H1 (cell line): ENCODE measurements around the gene RERE. TPM values are rescaled to one million over a fixed set of nuclear protein-coding genes. Genes with fewer than 3 reads are reported as not detected.

Experiments
- CTCF ChIA-PET: fragments of 300-600 bp; sonication (Branson Sonifier 250); formaldehyde crosslinking; loops from one replicate; lab custom pipeline; 2021; ENCODE audit not compliant: partially characterized antibody; lab: Charles Lee
- POLR2A ChIA-PET: fragments of 300-600 bp; sonication (Branson Sonifier 250); formaldehyde crosslinking; loops from one replicate; lab custom pipeline; 2021; ENCODE audit warnings: inconsistent platforms; ENCODE audit not compliant: partially characterized antibody; lab: Charles Lee
- DNase-seq, 2 experiments: peaks; one replicate each; pipeline versions ENCODE4 v3.0.0 to v3.0.0-alpha.2; 2010 to 2022; ENCODE audit warnings: low spot score in 2 of 2, low read depth in 1 of 2, mixed read lengths in 1 of 2
- FAIRE-seq: peaks from 2 replicates; lab custom pipeline; 2011; peaks lifted over from hg19 to GRCh38; lab: Jason Lieb, UNC
- H2AFZ ChIP-seq: 2 replicates; pipeline ENCODE4 v1.8.1; 2012; ENCODE audit warnings: low read length, inconsistent platforms
- H2AK5ac ChIP-seq: 2 replicates; pipeline ENCODE4 v1.6.1; 2013; ENCODE audit warnings: low read depth, low read length
- H2BK120ac ChIP-seq: replicated peaks from 2 replicates; pipeline ENCODE3; 2013; ENCODE audit warnings: low read depth, low read length, inconsistent platforms
- H2BK12ac ChIP-seq: 2 replicates; pipeline ENCODE4 v1.6.1; 2013; ENCODE audit warnings: low read depth, low read length
- H2BK15ac ChIP-seq: 2 replicates; pipeline ENCODE4 v1.6.1; 2013; ENCODE audit warnings: low read length
- H2BK20ac ChIP-seq: 2 replicates; pipeline ENCODE4 v1.6.1; 2013; ENCODE audit warnings: low read length
- H2BK5ac ChIP-seq: 2 replicates; pipeline ENCODE4 v1.6.1; 2013; ENCODE audit warnings: low read depth, low read length
- H3K14ac ChIP-seq: 2 replicates; pipeline ENCODE4 v1.6.1; 2013; ENCODE audit warnings: inconsistent platforms; ENCODE audit not compliant: insufficient read length
- H3K18ac ChIP-seq: 2 replicates; pipeline ENCODE4 v1.6.1; 2013; ENCODE audit warnings: low read length; ENCODE audit errors: extremely low read depth
- H3K23ac ChIP-seq: 2 replicates; pipeline ENCODE4 v1.6.1; 2013; ENCODE audit warnings: inconsistent platforms; ENCODE audit not compliant: insufficient read length
- H3K23me2 ChIP-seq: 2 replicates; pipeline ENCODE4 v1.6.1; 2013; ENCODE audit warnings: low read depth, low read length
- H3K27ac ChIP-seq: 2 replicates; pipeline ENCODE4 v1.6.1; 2011; ENCODE audit warnings: low read depth, low read length, inconsistent platforms
- H3K27me3 ChIP-seq, 4 experiments: replicated peaks in 1 of 4; 1 replicate in 1 of 4; 2 replicates in 3 of 4; pipeline versions ENCODE4 v1.6.1 to v1.8.1; 2011 to 2013; ENCODE audit warnings: low read length in 3 of 4, mild to moderate bottlenecking in 3 of 4, inconsistent platforms in 2 of 4, mixed read lengths in 2 of 4, moderate library complexity in 1 of 4; ENCODE audit not compliant: control insufficient read depth in 3 of 4, insufficient read depth in 3 of 4; ENCODE audit errors: extremely low read depth in 1 of 4
- H3K36me3 ChIP-seq, 4 experiments: 2 replicates each; pipeline versions ENCODE4 v1.6.1 to v1.8.1; 2011 to 2013; ENCODE audit warnings: mild to moderate bottlenecking in 4 of 4, low read length in 3 of 4, moderate library complexity in 2 of 4, control low read depth in 1 of 4, inconsistent platforms in 1 of 4; ENCODE audit not compliant: insufficient read depth in 4 of 4, control insufficient read depth in 2 of 4
- H3K4ac ChIP-seq: replicated peaks from 2 replicates; pipeline ENCODE3; 2013; ENCODE audit warnings: low read length, low read depth, mixed read lengths, inconsistent platforms; ENCODE audit not compliant: insufficient read length
- H3K4me1 ChIP-seq, 4 experiments: replicated peaks in 1 of 4; 1 replicate in 1 of 4; 2 replicates in 3 of 4; pipeline versions ENCODE4 v1.6.1 to v1.8.1; 2011 to 2013; ENCODE audit warnings: low read length in 3 of 4, inconsistent platforms in 2 of 4, mixed read lengths in 1 of 4; ENCODE audit not compliant: insufficient read depth in 4 of 4, control insufficient read depth in 3 of 4
- H3K4me2 ChIP-seq, 2 experiments: 2 replicates each; pipeline versions ENCODE4 v1.6.1 to v1.8.1; 2011 to 2013; ENCODE audit warnings: low read depth in 2 of 2, low read length in 2 of 2, control low read depth in 1 of 2, inconsistent platforms in 1 of 2, mild to moderate bottlenecking in 1 of 2; ENCODE audit not compliant: insufficient read depth in 1 of 2
- H3K4me3 ChIP-seq, 4 experiments: fragments of 200-600, 300-600 bp in 1 of 4; sonication (generic), shearing (Covaris generic), sonication (Bioruptor Twin) in 1 of 4; 2 replicates each; pipeline versions ENCODE4 v1.5.1 to v1.8.1; 2011 to 2016; ENCODE audit warnings: low read length in 4 of 4, low read depth in 3 of 4, control low read depth in 2 of 4, inconsistent platforms in 2 of 4, mild to moderate bottlenecking in 2 of 4, mixed read lengths in 1 of 4, moderate library complexity in 1 of 4; ENCODE audit not compliant: insufficient read depth in 2 of 4; ENCODE audit errors: extremely low read depth in 1 of 4
- H3K56ac ChIP-seq: replicated peaks from 2 replicates; pipeline ENCODE3; 2013; ENCODE audit warnings: low read depth, mild to moderate bottlenecking, mixed read lengths, low read length, inconsistent platforms; ENCODE audit not compliant: insufficient read length
- H3K79me1 ChIP-seq: 2 replicates; pipeline ENCODE4 v1.6.1; 2013; ENCODE audit warnings: low read depth, low read length, control low read depth
- H3K79me2 ChIP-seq, 2 experiments: 2 replicates each; pipeline versions ENCODE4 v1.6.1 to v1.8.1; 2012 to 2013; ENCODE audit warnings: low read length in 2 of 2, mild to moderate bottlenecking in 2 of 2, inconsistent platforms in 1 of 2; ENCODE audit not compliant: insufficient read depth in 2 of 2, control insufficient read depth in 1 of 2
- H3K9ac ChIP-seq, 4 experiments: replicated peaks in 1 of 4; 1 replicate in 1 of 4; 2 replicates in 3 of 4; pipeline versions ENCODE4 v1.6.1 to v1.8.1; 2011 to 2013; ENCODE audit warnings: low read depth in 3 of 4, low read length in 3 of 4, control low read depth in 2 of 4, mild to moderate bottlenecking in 2 of 4, moderate library complexity in 2 of 4, inconsistent platforms in 1 of 4; ENCODE audit errors: extremely low read depth in 1 of 4
- H3K9me3 ChIP-seq, 2 experiments: 2 replicates each; pipeline versions ENCODE4 v1.6.1 to v1.8.1; 2012 to 2013; ENCODE audit warnings: mild to moderate bottlenecking in 2 of 2, moderate library complexity in 2 of 2, control low read depth in 1 of 2, inconsistent platforms in 1 of 2, low read depth in 1 of 2, low read length in 1 of 2, mixed read lengths in 1 of 2; ENCODE audit not compliant: insufficient read depth in 2 of 2
- H4K20me1 ChIP-seq, 2 experiments: replicated peaks in 1 of 2; 2 replicates each; pipeline versions ENCODE3 to v1.8.1; 2011 to 2013; ENCODE audit warnings: inconsistent platforms in 2 of 2, low read length in 2 of 2, mild to moderate bottlenecking in 1 of 2; ENCODE audit not compliant: insufficient read depth in 2 of 2, control insufficient read depth in 1 of 2
- H4K5ac ChIP-seq: 2 replicates; pipeline ENCODE4 v1.6.1; 2013; ENCODE audit warnings: low read length, low read depth, mixed read lengths, inconsistent platforms; ENCODE audit not compliant: insufficient read length
- H4K8ac ChIP-seq: 2 replicates; pipeline ENCODE4 v1.8.0; 2013; ENCODE audit warnings: mild to moderate bottlenecking, moderate library complexity, low read length, inconsistent platforms; ENCODE audit not compliant: insufficient read depth; ENCODE audit errors: extremely low read depth
- H4K91ac ChIP-seq: replicated peaks from 2 replicates; pipeline ENCODE3; 2013; ENCODE audit warnings: low read length, mixed read lengths, inconsistent platforms; ENCODE audit not compliant: insufficient read length
- BRCA1 ChIP-seq: IDR thresholded peaks from 2 replicates; pipeline ENCODE4 v1.6.1; 2012; ENCODE audit warnings: low read depth, low read length, improper control_type of control experiment
- CEBPB ChIP-seq: IDR thresholded peaks from 2 replicates; pipeline ENCODE4 v1.6.1; 2012; ENCODE audit warnings: low read depth, low read length
- CREB1 ChIP-seq: IDR thresholded peaks from 2 replicates; pipeline ENCODE4 v1.6.1; 2012; ENCODE audit warnings: inconsistent platforms
- HDAC2 ChIP-seq, 2 experiments: fragments of 300-600 bp in 1 of 2; sonication (generic) in 1 of 2; IDR thresholded peaks; 2 replicates each; pipeline ENCODE4 v1.6.1; 2011 to 2012; ENCODE audit warnings: low read depth in 2 of 2, low read length in 2 of 2, mild to moderate bottlenecking in 2 of 2, moderate library complexity in 2 of 2, borderline replicate concordance in 1 of 2, inconsistent platforms in 1 of 2
- KDM1A ChIP-seq: fragments of 200-600, 300-600 bp; sonication (generic); IDR thresholded peaks from 2 replicates; pipeline ENCODE4 v1.7.1; 2016; ENCODE audit warnings: mild to moderate bottlenecking, low read length, borderline replicate concordance
- NRF1 ChIP-seq: IDR thresholded peaks from 2 replicates; pipeline ENCODE4 v1.6.1; 2011; ENCODE audit warnings: mild to moderate bottlenecking, low read depth, low read length, improper control_type of control experiment
- RFX5 ChIP-seq: IDR thresholded peaks from 2 replicates; pipeline ENCODE4 v1.6.1; 2011; ENCODE audit warnings: low read depth, low read length, improper control_type of control experiment, borderline replicate concordance
- SIRT6 ChIP-seq: IDR thresholded peaks from one replicate; pipeline ENCODE4 v1.7.1; 2012; ENCODE audit warnings: low read length, inconsistent platforms
- SP1 ChIP-seq: IDR thresholded peaks from 2 replicates; pipeline ENCODE4 v1.6.1; 2011; ENCODE audit warnings: low read depth, low read length
- TAF1 ChIP-seq: IDR thresholded peaks from 2 replicates; pipeline ENCODE4 v1.6.1; 2011; ENCODE audit warnings: mild to moderate bottlenecking, low read depth, low read length
- TAF7 ChIP-seq: optimal IDR thresholded peaks from 2 replicates; pipeline ENCODE3; 2011; ENCODE audit warnings: low read depth, mild to moderate bottlenecking, inconsistent platforms, low read length, moderate library complexity, borderline replicate concordance
- TCF12 ChIP-seq: IDR thresholded peaks from 2 replicates; pipeline ENCODE4 v1.6.1; 2011; ENCODE audit warnings: low read depth, mild to moderate bottlenecking, low read length
- ZNF274 ChIP-seq: IDR thresholded peaks from 2 replicates; pipeline ENCODE4 v1.7.0; 2012; ENCODE audit warnings: low read length, borderline replicate concordance; ENCODE audit errors: extremely low read depth
- WGBS, 2 experiments: shearing (Covaris generic) in 1 of 2; methylation state at CpG; one replicate each; pipeline versions ENCODE4 v1.1.6 to v1.1.7; 2013 to 2015; ENCODE audit warnings: low lambda C conversion rate in 2 of 2, mixed read lengths in 2 of 2, inconsistent platforms in 1 of 2, low coverage in 1 of 2, missing lambda C conversion rate in 1 of 2; ENCODE audit not compliant: insufficient replicate concordance in 2 of 2, insufficient coverage in 1 of 2, insufficient read length in 1 of 2; ENCODE audit errors: extremely low coverage in 1 of 2, missing lambda C conversion rate in 1 of 2; 5-methylcytosine and 5-hydroxymethylcytosine counted together
- polyA plus RNA-seq, 7 experiments: library from polyadenylated mRNA; depleted of rRNA in 3 of 7; stranded (reverse) in 5 of 7; unstranded in 2 of 7; fragments of >200 nt in 5 of 7; fragments of 200-250 nt in 2 of 7; gene quantifications; 1 replicate in 5 of 7; 2 replicates in 1 of 7; 4 replicates in 1 of 7; pipeline versions ENCODE4 v1.2.1 to v1.2.3, GENCODE V29; 2011 to 2013; ENCODE audit warnings: missing spikeins in 2 of 7, mixed read lengths in 2 of 7
- total RNA-seq: library from RNA; stranded (reverse); fragmentation: NEBNext Ultra II Directional; extraction: Animal tissue kit (Norgen Biotek cat#: 25700); gene quantifications from 2 replicates; pipeline ENCODE4 v1.2.1, GENCODE V29; 2021

RERE gene
- total and polyA plus RNA-seq, 2 of the 8 experiments (the other 6 are each of a cell fraction or from before 2014, with no cell fraction given): 15.3 to 142 TPM

DNA sequence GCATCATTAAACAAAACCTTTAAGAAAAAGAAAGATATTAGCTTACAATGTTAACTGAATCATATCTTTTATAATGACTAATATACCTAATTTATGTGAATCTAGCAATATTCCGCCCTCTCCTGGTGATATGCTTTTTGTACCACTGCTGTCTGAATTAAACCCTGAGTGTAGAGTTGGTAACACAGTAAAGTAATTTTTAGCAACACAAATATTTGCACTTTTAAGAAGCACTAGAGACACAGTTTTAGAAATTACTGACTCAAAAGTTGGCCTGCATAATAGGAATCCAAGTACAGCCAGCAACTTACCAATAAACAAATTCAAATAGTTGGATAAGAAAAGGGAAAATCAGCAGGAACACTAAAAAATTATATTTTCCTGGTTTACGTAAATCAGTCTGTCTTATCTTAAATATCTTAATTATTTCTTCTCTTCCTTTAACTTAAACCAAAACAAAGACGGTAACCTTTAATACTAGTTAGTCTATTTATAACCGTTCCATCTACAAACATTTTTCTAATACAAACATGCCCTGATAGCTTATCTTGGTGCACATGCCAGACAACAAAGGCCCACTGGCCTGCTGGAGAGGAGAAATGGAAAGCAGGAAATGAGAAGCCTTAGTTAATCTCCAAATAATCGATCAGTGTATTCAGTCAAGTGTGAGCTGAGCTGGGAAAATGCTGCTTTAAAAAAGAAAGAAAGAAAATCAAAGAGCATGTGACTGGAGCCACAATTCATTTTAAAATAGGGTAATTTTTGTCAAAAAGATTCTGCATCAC is 246.0 kb downstream of the RERE start:
- Histone ChIP-seq H2AFZ (no peak overlapping the region), H4K20me1 (peaks cover 0 to 2% of the 10 kb centered on the region in 2 experiments), H3K18ac (no peak overlapping the region), H3K4me1 (peaks cover 0 to 4% (median under 1%) of the 10 kb centered on the region in 4 experiments; a peak in 2 of 7 replicates), H4K5ac (no peak overlapping the region), H3K9me3 (no peaks in the 10 kb centered on the region), H3K23ac (no peak overlapping the region), H3K9ac (no peak overlapping the region), H3K23me2 (no peaks in the 10 kb centered on the region), H2BK20ac (no peak overlapping the region), H4K8ac (no peak overlapping the region), H2AK5ac (no peak overlapping the region), H3K27me3 (no peaks in the 10 kb centered on the region), H3K79me2 (peaks cover 2 to 86% of the 10 kb centered on the region in 2 experiments; a peak in 3 of 4 replicates), H2BK12ac (no peak overlapping the region), H3K27ac (no peak overlapping the region), H3K4me2 (no peak overlapping the region), H3K56ac (no peak overlapping the region), H4K91ac (no peak overlapping the region), H2BK120ac (no peak overlapping the region), H3K79me1 (peaks cover 2% of the 10 kb centered on the region; the same call in 1 of the 2 replicates), H3K36me3 (no peaks in the 10 kb centered on the region), H3K4ac (no peak overlapping the region), H3K4me3 (no peak overlapping the region), H3K14ac (no peak overlapping the region), H2BK15ac (no peak overlapping the region), H2BK5ac (no peak overlapping the region)
- POLR2A ChIA-PET: no interaction called here
- DNase-seq (no peak), FAIRE-seq (no peak)
- CTCF ChIA-PET: interaction anchor here (0.9 to 3.3 kb wide), 14 partner anchors 9 to 278 kb away, joined by 3 to 34 read pairs (median 3); no protein-coding TSS in a partner anchor
- TF ChIP-seq CEBPB (no peak), ZNF274 (no peak), HDAC2 (IDR thresholded peaks at IDR 0.05; ENCODE audit: borderline replicate concordance in 1 of 2, low read depth in 2 of 2, low read length in 2 of 2) (no peak), SIRT6 (no peak), CREB1 (no peak), SP1 (no peak), TCF12 (no peak), KDM1A (no peak), TAF7 (no peak), BRCA1 (no peak), NRF1 (no peak), TAF1 (no peak), RFX5 (no peak)
- WGBS, 2 experiments: 91 to 100% methylated on average over 2 to 5 of the region's 5 CpGs
